GM12878 (cell line): ENCODE measurements around the gene FFAR1. TPM values are rescaled to one million over a fixed set of nuclear protein-coding genes. Genes with fewer than 3 reads are reported as not detected.

Source experiments
- ATF7 ChIP-seq: fragments of 450-650 bp; IDR thresholded peaks from 2 replicates; pipeline ENCODE4 v1.6.1; 2016; ENCODE audit warnings: low read depth, mild to moderate bottlenecking
- BRCA1 ChIP-seq: IDR thresholded peaks from 2 replicates; pipeline ENCODE4 v1.6.1; 2011; ENCODE audit warnings: low read depth, low read length, improper control_type of control experiment
- CHD2 ChIP-seq: IDR thresholded peaks from 2 replicates; pipeline ENCODE4 v1.6.1; 2011; ENCODE audit warnings: low read depth, low read length, improper control_type of control experiment, borderline replicate concordance
- EED ChIP-seq: sonication (generic); IDR thresholded peaks from 2 replicates; pipeline ENCODE4 v1.6.1; 2016; ENCODE audit warnings: antibody characterized with exemption, low read depth
- IKZF1 ChIP-seq: fragments of 450-650 bp; conservative IDR thresholded peaks from 2 replicates; pipeline ENCODE4 v1.6.1; 2017; ENCODE audit warnings: antibody characterized with exemption, mild to moderate bottlenecking
- IKZF2 ChIP-seq, 2 experiments: fragments of 450-650 bp; IDR thresholded peaks; 2 replicates each; pipeline ENCODE4 v1.6.1; 2017; ENCODE audit warnings: mild to moderate bottlenecking in 2 of 2, moderate library complexity in 2 of 2
- KLF5 ChIP-seq: fragments of 450-650 bp; IDR thresholded peaks from 2 replicates; pipeline ENCODE4 v1.6.1; 2014; ENCODE audit warnings: mild to moderate bottlenecking; ENCODE audit not compliant: partially characterized antibody
- MXI1 ChIP-seq: fragments of 150-350 bp; IDR thresholded peaks from 2 replicates; pipeline ENCODE4 v1.6.1; 2011; ENCODE audit warnings: low read depth, mild to moderate bottlenecking, inconsistent platforms, low read length, improper control_type of control experiment
- NBN ChIP-seq: fragments of 450-650 bp; IDR thresholded peaks from 2 replicates; pipeline ENCODE4 v1.6.1; 2016
- NFXL1 ChIP-seq: fragments of 450-650 bp; IDR thresholded peaks from 2 replicates; pipeline ENCODE4 v1.6.1; 2017; ENCODE audit warnings: antibody characterized with exemption, mild to moderate bottlenecking, borderline replicate concordance
- NR2C2 ChIP-seq: IDR thresholded peaks from 2 replicates; pipeline ENCODE4 v1.6.1; 2011; ENCODE audit warnings: borderline replicate concordance, low read depth; ENCODE audit not compliant: control insufficient read depth, insufficient read length
- NR2F1 ChIP-seq: fragments of 450-650 bp; conservative IDR thresholded peaks from 2 replicates; pipeline ENCODE4 v1.6.1; 2017; ENCODE audit warnings: mild to moderate bottlenecking
- NRF1 ChIP-seq: conservative IDR thresholded peaks from 2 replicates; pipeline ENCODE4 v1.6.1; 2011; ENCODE audit warnings: mild to moderate bottlenecking, low read depth, low read length, improper control_type of control experiment
- PAX5 ChIP-seq: IDR thresholded peaks from 2 replicates; pipeline ENCODE4 v1.6.1; 2011; ENCODE audit warnings: low read depth, low read length, borderline replicate concordance
- POLR2AphosphoS5 ChIP-seq: IDR thresholded peaks from 2 replicates; pipeline ENCODE4 v1.6.1; 2011; ENCODE audit warnings: mild to moderate bottlenecking, low read length, inconsistent platforms
- RFX5 ChIP-seq: IDR thresholded peaks from 2 replicates; pipeline ENCODE4 v1.6.1; 2011; ENCODE audit warnings: low read depth, low read length, improper control_type of control experiment
- SMAD5 ChIP-seq: IDR thresholded peaks from 2 replicates; pipeline ENCODE4 v1.6.1; 2016; ENCODE audit warnings: antibody characterized with exemption, low read depth
- SPI1 ChIP-seq: IDR thresholded peaks from 2 replicates; pipeline ENCODE4 v1.6.1; 2011; ENCODE audit warnings: low read depth, mild to moderate bottlenecking, low read length, moderate library complexity, borderline replicate concordance; ENCODE audit not compliant: insufficient read depth
- TARDBP ChIP-seq: IDR thresholded peaks from 2 replicates; pipeline ENCODE4 v1.6.1; 2016; ENCODE audit warnings: borderline replicate concordance
- TCF3 ChIP-seq: IDR thresholded peaks from 2 replicates; pipeline ENCODE4 v1.6.1; 2012; ENCODE audit warnings: low read depth, mild to moderate bottlenecking, low read length, borderline replicate concordance; ENCODE audit not compliant: insufficient read depth
- ZNF207 ChIP-seq: fragments of 450-650 bp; IDR thresholded peaks from 2 replicates; pipeline ENCODE4 v1.6.1; 2014; ENCODE audit warnings: antibody characterized with exemption, mild to moderate bottlenecking, borderline replicate concordance
- ZNF274 ChIP-seq: IDR thresholded peaks from one replicate; pipeline ENCODE4 v1.8.0; 2011; ENCODE audit not compliant: insufficient read length, insufficient read depth
- polyA plus RNA-seq, 11 experiments: library from polyadenylated mRNA; depleted of rRNA in 4 of 11; unstranded in 6 of 11; stranded (reverse) in 5 of 11; fragments of >200 nt; fragmentation: Nextera tagmentation in 4 of 11; fragmentation: Illumina TruSeq in 1 of 11; extraction: Ambion mirVana in 4 of 11; extraction: Trizol in 1 of 11; gene quantifications; 1 replicate in 1 of 11; 2 replicates in 10 of 11; pipeline versions ENCODE4 v1.2.1 to v1.2.3, GENCODE V29; 2011 to 2016; ENCODE audit warnings: inconsistent platforms in 2 of 11, missing spikeins in 2 of 11, low read depth in 1 of 11
- total RNA-seq, 4 experiments: library from RNA; depleted of rRNA in 3 of 4; stranded (reverse); fragments of >200 nt in 3 of 4; fragmentation: Illumina TruSeq in 1 of 4; extraction: Trizol in 1 of 4; gene quantifications; 2 replicates each; pipeline versions ENCODE4 v1.2.1 to v1.2.3, GENCODE V29; 2013 to 2021
- TF ChIP-seq, protein P1 (sequence below): fragments of 450-650 bp; IDR thresholded peaks from 2 replicates; pipeline ENCODE4 v1.6.1; 2017; ENCODE audit warnings: mild to moderate bottlenecking, low read depth, inconsistent platforms; ENCODE audit not compliant: poor library complexity, severe bottlenecking
- TF ChIP-seq, protein P2 (sequence below): fragments of 450-650 bp; IDR thresholded peaks from 2 replicates; pipeline ENCODE4 v1.6.1; 2017; ENCODE audit warnings: mild to moderate bottlenecking
- TF ChIP-seq, protein P3 (sequence below): fragments of 450-650 bp; IDR thresholded peaks from 2 replicates; pipeline ENCODE4 v1.6.1; 2017; ENCODE audit warnings: borderline replicate concordance
- TF ChIP-seq, protein P4 (sequence below): IDR thresholded peaks from 2 replicates; pipeline ENCODE4 v1.6.1; 2011; ENCODE audit warnings: borderline replicate concordance, low read depth, mild to moderate bottlenecking, moderate library complexity, mixed read lengths, low read length; ENCODE audit not compliant: insufficient read depth; ENCODE audit errors: extremely low read length

Gene FFAR1
- total and polyA plus RNA-seq, 10 of the 15 experiments (the other 5 are each of a cell fraction or from before 2014, with no cell fraction given) = 0.05 to 0.62 (median 0.14) TPM; not detected in 2

- TF ChIP-seq, protein P1, sequence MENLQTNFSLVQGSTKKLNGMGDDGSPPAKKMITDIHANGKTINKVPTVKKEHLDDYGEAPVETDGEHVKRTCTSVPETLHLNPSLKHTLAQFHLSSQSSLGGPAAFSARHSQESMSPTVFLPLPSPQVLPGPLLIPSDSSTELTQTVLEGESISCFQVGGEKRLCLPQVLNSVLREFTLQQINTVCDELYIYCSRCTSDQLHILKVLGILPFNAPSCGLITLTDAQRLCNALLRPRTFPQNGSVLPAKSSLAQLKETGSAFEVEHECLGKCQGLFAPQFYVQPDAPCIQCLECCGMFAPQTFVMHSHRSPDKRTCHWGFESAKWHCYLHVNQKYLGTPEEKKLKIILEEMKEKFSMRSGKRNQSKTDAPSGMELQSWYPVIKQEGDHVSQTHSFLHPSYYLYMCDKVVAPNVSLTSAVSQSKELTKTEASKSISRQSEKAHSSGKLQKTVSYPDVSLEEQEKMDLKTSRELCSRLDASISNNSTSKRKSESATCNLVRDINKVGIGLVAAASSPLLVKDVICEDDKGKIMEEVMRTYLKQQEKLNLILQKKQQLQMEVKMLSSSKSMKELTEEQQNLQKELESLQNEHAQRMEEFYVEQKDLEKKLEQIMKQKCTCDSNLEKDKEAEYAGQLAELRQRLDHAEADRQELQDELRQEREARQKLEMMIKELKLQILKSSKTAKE = peak; percentile 85
- no peak for TF ChIP-seq NFXL1
- TF ChIP-seq POLR2AphosphoS5 = peak; percentile 74
- TF ChIP-seq NBN = peak; percentile 54
- TF ChIP-seq NR2C2 = no peak
- peak; percentile 37; the same call in 1 of the 2 replicates for TF ChIP-seq SMAD5
- no peak for TF ChIP-seq ZNF274
- TF ChIP-seq IKZF1 = peak; percentile 86
- TF ChIP-seq, protein P2, sequence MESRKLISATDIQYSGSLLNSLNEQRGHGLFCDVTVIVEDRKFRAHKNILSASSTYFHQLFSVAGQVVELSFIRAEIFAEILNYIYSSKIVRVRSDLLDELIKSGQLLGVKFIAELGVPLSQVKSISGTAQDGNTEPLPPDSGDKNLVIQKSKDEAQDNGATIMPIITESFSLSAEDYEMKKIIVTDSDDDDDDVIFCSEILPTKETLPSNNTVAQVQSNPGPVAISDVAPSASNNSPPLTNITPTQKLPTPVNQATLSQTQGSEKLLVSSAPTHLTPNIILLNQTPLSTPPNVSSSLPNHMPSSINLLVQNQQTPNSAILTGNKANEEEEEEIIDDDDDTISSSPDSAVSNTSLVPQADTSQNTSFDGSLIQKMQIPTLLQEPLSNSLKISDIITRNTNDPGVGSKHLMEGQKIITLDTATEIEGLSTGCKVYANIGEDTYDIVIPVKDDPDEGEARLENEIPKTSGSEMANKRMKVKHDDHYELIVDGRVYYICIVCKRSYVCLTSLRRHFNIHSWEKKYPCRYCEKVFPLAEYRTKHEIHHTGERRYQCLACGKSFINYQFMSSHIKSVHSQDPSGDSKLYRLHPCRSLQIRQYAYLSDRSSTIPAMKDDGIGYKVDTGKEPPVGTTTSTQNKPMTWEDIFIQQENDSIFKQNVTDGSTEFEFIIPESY = no peak
- TF ChIP-seq SPI1 = peak; percentile 91
- TF ChIP-seq, protein P3, sequence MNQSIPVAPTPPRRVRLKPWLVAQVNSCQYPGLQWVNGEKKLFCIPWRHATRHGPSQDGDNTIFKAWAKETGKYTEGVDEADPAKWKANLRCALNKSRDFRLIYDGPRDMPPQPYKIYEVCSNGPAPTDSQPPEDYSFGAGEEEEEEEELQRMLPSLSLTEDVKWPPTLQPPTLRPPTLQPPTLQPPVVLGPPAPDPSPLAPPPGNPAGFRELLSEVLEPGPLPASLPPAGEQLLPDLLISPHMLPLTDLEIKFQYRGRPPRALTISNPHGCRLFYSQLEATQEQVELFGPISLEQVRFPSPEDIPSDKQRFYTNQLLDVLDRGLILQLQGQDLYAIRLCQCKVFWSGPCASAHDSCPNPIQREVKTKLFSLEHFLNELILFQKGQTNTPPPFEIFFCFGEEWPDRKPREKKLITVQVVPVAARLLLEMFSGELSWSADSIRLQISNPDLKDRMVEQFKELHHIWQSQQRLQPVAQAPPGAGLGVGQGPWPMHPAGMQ = no peak
- peak; percentile 90 to 93 for TF ChIP-seq IKZF2 (IDR thresholded peaks at IDR 0.05)
- TF ChIP-seq RFX5 = no peak
- TF ChIP-seq EED = peak; percentile 77
- TF ChIP-seq, protein P4, sequence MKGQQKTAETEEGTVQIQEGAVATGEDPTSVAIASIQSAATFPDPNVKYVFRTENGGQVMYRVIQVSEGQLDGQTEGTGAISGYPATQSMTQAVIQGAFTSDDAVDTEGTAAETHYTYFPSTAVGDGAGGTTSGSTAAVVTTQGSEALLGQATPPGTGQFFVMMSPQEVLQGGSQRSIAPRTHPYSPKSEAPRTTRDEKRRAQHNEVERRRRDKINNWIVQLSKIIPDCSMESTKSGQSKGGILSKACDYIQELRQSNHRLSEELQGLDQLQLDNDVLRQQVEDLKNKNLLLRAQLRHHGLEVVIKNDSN = no peak
- TF ChIP-seq ZNF207 = 0 out of 2 replicates have a peak, but pooled peaks have one; percentile 17
- no peak for TF ChIP-seq NRF1
- no peak for TF ChIP-seq BRCA1
- peak; percentile 39; the same call in 1 of the 2 replicates for TF ChIP-seq TCF3
- TF ChIP-seq NR2F1 = no peak; the same call in 1 of the 2 replicates
- 0 out of 2 replicates have a peak, but pooled peaks have one; percentile 6 for TF ChIP-seq TARDBP
- TF ChIP-seq KLF5 = no peak
- peak; percentile 82 for TF ChIP-seq ATF7
- no peak for TF ChIP-seq PAX5
- no peak for TF ChIP-seq MXI1
- peak; percentile 25; the same call in 1 of the 2 replicates for TF ChIP-seq CHD2
Observed at GRCh38 chr19:35347171-35347929, at the start of gene FFAR1 (continued).
